GM21786 (cell line): Measurements from ENCODE around the gene LY6G6C.

Experiments used
- ATAC-seq: cut with Tn5 transposase; IDR thresholded peaks from one replicate; pipeline ENCODE4 v1.9.1; 2021; ENCODE audit not compliant: unreplicated experiment

Gene LY6G6C, protein sequence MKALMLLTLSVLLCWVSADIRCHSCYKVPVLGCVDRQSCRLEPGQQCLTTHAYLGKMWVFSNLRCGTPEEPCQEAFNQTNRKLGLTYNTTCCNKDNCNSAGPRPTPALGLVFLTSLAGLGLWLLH

GRCh38 chr6:31721351-31722020 is at the start of gene LY6G6C:
Gene LY6G6C, minus strand, starts transcription at chr6:31721746. Its CDS starts 67 bp downstream, at chr6:31721679.
- no peak for ATAC-seq

DNA sequence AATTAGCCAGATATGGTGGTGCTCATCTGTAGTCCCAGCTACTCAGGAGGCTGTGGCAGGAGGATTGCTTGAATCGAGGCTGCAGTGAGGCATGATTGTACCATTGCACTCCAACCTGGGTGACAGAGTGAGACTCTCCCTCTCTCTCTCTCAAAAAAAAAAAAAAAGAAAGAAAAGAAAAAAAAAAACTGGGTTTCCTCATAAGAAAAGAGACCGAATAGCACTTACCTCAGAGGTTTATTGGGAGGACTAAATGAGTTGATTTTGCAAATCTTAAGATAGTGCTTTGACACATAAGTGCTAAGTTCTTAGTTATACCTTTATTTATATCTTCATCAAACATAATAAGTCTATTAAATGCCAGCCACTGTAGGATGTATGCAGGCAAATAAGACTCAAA is 49.3 kb upstream of the LY6G6C start:
- no peak for ATAC-seq

- no peak for ATAC-seq
Observed at GRCh38 chr6:31769684-31770371, 48.3 kb upstream of the LY6G6C start.

DNA sequence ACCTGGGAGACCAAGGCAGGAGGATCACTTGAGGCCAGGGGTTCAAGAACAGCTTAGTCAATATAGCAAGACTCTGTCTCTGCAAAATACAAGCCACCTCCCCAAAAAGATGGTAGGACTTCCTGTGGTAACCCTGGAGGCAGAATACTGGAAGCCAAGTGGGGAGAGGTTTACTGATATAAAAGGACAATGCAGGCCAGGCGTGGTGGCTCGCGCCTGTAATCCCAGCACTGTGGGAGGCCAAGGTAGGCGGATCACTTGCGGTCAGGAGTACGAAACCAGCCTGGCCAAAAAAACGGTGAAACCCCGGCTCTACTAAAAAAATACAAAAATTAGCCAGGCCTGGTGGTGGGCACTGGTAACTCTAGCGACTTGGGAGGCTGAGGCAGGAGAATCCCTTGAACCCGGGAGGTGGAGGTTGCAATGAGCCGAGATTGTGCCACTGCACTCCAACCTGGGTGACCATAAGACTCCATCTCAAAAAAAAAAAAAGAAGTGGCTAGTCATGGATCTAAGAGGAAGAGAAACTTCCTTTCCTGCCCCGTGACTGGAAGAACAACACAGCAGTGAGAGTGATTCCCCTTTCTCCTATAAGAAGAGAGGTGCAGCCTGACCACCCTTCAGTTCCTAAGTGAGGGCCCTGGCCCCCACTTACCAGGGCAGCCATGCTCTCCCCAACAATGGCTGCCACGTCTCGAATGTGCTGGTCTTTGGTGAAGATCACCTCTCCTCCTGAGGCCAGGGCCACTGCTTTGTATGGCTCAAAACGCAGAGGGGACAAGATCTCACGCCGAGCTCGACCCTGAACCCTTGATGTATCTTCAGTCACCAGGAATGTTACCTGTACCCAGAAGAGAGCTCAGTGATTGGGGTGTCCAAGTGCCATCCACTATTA is 47.1 kb upstream of the LY6G6C start:
- no peak for ATAC-seq

- ATAC-seq, result no peak
Observed at GRCh38 chr6:31767096-31767645, 45.6 kb upstream of the LY6G6C start.

DNA sequence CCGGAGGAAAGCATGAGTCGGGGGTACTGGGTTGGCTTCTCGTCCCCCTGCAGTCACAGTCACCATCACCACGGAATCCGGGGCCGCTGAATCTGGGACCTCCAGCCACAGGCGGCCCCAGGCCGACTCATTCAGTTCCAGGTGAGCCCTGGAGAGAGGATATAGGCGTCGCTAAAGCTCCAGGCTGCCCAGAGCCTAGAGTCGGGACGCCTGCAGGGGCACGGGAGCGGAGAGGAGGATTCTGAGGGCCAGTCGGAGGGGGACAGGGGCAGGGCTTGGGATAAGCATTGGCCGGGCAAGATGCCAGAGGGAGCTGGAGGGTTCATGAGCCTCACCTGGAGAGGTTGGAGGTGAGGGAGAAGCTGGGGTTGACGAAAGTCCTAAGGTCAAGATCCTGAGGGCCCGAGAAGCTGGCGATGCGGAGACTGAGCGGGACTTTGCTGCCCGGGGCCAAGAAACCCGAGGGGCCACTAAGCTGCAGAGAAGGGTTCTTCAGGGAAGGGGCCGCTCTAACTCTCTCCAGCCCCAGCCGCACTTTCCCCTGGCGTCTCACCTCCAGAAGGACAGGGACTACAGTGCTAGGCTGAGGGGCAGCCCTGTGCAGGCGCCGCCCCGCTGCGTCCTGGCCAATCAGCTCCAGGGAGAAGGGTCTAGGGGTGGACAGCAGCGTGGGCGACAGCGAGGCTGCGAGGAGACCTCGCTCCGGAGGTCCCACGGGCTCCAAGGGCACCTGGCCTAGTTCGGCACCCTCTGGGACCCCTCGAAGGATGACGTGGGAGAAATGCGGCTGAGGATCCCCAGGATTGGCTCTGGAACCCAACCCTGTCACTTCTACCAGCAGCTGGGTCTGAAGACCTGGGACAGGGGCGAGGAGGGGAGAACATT is 44.6 kb upstream of the LY6G6C start:
- ATAC-seq, result no peak

GRCh38 chr6:31765559-31765909 is 44.0 kb upstream of the LY6G6C start:
- ATAC-seq, result no peak

- ATAC-seq, result no peak
Observed at GRCh38 chr6:31764198-31764597, 42.7 kb upstream of the LY6G6C start.

- ATAC-seq, result no peak
Observed at GRCh38 chr6:31763619-31763940, 42.0 kb upstream of the LY6G6C start.

DNA sequence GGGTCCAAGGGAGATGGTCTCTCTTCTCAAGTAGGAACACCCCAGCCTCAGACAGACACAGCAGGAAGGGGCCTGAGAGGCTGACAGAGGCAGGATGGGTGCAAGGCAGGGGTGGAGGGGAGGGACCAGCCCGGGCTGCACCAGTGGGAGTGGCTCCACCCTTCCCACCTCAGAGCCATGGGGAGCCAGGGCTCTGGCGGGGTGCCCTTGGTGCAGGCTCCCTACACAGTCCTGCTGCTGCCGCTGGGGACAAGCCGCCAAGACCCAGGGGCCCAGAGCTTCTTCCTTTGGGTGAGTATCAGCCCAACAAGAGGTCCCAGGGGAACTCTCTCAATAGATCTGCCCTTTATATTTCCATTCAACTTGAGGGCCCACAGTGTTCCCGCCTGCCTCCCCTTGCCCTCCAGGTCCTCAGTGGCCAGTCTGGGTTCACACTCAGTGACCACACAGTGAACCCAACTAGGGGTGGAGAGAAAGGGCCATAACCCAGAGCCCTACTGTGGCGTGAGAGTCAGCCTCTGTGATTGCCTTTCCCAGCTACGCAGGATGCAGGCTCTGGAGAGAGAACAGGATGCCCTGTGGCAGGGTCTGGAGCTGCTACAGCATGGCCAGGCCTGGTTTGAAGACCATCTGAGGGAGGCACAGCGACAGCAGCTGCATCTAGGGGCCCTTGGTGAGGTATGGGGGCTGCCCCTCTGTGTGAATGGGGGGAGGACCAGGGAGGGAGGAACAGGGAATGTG is 41.5 kb upstream of the LY6G6C start:
- ATAC-seq, result no peak

- ATAC-seq, result no peak
Observed at GRCh38 chr6:31762356-31762755, 40.8 kb upstream of the LY6G6C start, which contains the start of gene SAPCD1. Gene SAPCD1, plus strand, starts transcription at chr6:31762656. Its CDS starts 399 bp downstream, at chr6:31763055.

GRCh38 chr6:31761343-31761742 is 39.8 kb upstream of the LY6G6C start:
- no peak for ATAC-seq

DNA sequence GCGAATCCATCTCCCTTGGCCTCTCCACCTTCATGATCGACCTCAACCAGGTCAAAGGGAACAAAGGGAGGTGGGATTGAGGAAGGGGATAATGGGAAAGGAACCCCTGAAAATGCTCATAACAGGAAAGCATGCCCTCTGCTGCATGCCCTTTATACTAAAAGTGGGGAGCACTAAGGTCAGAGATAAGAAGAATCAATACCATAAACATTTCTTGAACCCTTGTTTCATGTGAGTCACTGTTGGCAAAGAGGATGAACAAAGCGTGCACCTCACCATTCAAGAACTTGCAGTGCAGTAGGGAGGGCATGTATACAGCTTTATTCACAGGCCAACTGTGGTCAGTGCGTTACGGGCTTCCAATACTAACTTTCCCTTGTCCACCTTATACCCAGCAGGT is 39.2 kb upstream of the LY6G6C start:
- no peak for ATAC-seq

DNA sequence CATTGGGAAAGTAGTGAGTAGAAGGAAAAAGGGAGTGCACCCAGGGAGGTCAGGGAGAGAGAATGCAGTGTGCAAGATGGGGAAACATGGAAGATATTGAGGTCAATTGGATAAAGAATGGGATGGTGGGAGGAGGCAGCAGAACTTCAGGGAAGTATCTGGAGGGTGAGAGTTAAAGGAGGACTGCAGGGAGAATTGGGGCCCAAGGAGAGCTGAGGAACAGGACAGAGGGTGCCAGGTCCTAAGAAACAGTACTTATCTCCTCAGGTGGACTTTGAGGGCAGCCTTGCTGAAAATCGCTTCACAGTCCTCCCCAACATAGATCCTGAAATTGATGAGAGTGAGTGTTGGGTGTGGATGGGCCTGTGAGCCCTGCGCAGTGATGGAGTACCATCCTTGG is 36.7 kb upstream of the LY6G6C start:
- no peak for ATAC-seq

DNA sequence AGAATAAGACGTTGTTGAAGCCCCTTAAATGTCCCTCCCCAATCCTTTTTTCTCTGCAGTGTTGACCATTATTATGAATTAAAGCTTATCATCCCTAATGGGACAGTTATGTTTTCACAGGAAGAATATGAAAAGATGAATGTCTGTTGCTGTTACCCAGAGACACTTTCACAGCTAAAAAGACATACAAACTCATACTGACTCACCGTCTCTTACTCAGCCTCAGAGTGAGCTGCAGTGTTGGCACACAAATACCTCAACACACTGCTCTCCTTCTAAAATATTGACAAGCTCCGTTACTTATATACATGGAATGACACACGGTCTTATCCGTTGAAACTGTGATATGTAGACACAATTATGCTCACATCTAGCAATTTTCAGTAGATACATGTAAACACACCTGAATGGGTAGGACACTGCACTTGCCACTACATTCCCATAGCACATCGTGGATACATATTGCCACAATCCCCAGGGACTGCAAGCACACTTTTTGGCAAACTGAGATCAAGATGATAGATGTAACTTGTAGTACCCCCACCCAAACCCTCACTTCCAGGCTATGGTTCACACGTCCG is 31.3 kb upstream of the LY6G6C start:
- ATAC-seq, result no peak

GRCh38 chr6:31750411-31751022 is 29.0 kb upstream of the LY6G6C start:
- no peak for ATAC-seq

- no peak for ATAC-seq
Observed at GRCh38 chr6:31749301-31750036, 27.9 kb upstream of the LY6G6C start.

DNA sequence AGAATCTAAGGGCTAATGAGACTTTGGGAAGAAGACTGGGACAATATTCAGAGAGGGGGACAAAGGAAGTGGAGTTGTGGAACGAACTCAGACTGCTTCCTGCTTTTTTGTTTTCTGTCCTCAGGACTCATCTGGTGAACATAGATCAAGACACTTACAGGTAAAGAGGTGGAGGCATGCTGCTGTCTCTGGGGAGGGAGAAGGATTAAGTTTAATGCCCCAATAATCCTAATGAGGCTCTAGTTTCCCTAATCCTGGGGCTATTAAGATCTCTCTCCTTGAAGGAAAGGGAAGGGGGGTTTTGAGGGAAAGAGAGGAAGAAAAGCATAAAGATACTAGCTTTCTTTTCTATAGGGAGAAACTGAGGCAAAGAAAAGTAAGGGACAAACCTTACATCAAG is 22.9 kb upstream of the LY6G6C start:
- ATAC-seq, result no peak
